ENCODE results near the gene ZDHHC23.

Gene ZDHHC23

DNA sequence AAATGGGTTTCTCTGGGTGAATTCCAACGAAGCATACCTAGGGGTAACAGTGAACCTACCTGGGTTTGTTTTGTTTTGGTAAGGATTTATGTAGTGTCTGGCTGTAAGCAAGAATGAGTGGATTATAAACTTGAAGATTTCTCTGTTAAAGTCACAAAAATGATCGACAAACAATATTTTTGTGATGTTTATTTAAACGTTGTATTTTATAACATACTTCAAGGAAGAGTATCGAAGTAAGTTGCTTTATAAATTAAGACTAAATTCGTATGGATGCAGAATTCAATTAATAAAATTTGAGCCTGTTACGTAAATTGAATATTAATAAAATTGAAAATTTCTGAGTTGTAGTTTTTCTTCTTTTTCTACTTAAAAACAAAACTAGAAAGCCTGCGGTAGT, 982 bp upstream of the ZDHHC23 start:
- no peak for TF ChIP-seq TAF1 (IDR thresholded peaks at IDR 0.05; ENCODE audit: borderline replicate concordance, insufficient read depth, low read length)
- TF ChIP-seq, protein P1, sequence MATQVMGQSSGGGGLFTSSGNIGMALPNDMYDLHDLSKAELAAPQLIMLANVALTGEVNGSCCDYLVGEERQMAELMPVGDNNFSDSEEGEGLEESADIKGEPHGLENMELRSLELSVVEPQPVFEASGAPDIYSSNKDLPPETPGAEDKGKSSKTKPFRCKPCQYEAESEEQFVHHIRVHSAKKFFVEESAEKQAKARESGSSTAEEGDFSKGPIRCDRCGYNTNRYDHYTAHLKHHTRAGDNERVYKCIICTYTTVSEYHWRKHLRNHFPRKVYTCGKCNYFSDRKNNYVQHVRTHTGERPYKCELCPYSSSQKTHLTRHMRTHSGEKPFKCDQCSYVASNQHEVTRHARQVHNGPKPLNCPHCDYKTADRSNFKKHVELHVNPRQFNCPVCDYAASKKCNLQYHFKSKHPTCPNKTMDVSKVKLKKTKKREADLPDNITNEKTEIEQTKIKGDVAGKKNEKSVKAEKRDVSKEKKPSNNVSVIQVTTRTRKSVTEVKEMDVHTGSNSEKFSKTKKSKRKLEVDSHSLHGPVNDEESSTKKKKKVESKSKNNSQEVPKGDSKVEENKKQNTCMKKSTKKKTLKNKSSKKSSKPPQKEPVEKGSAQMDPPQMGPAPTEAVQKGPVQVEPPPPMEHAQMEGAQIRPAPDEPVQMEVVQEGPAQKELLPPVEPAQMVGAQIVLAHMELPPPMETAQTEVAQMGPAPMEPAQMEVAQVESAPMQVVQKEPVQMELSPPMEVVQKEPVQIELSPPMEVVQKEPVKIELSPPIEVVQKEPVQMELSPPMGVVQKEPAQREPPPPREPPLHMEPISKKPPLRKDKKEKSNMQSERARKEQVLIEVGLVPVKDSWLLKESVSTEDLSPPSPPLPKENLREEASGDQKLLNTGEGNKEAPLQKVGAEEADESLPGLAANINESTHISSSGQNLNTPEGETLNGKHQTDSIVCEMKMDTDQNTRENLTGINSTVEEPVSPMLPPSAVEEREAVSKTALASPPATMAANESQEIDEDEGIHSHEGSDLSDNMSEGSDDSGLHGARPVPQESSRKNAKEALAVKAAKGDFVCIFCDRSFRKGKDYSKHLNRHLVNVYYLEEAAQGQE (IDR thresholded peaks at IDR 0.05; ENCODE audit: insufficient read depth in 1 of 2, low read depth in 2 of 2, low read length in 2 of 2): no peak
- TF ChIP-seq FOXP2 (optimal IDR thresholded peaks at IDR 0.05; ENCODE audit: borderline replicate concordance, extremely low read depth, extremely low read length, insufficient read depth): no peak
- no peak for TF ChIP-seq SIN3A (IDR thresholded peaks at IDR 0.05; ENCODE audit: borderline replicate concordance, insufficient read depth, low read length)

DNA sequence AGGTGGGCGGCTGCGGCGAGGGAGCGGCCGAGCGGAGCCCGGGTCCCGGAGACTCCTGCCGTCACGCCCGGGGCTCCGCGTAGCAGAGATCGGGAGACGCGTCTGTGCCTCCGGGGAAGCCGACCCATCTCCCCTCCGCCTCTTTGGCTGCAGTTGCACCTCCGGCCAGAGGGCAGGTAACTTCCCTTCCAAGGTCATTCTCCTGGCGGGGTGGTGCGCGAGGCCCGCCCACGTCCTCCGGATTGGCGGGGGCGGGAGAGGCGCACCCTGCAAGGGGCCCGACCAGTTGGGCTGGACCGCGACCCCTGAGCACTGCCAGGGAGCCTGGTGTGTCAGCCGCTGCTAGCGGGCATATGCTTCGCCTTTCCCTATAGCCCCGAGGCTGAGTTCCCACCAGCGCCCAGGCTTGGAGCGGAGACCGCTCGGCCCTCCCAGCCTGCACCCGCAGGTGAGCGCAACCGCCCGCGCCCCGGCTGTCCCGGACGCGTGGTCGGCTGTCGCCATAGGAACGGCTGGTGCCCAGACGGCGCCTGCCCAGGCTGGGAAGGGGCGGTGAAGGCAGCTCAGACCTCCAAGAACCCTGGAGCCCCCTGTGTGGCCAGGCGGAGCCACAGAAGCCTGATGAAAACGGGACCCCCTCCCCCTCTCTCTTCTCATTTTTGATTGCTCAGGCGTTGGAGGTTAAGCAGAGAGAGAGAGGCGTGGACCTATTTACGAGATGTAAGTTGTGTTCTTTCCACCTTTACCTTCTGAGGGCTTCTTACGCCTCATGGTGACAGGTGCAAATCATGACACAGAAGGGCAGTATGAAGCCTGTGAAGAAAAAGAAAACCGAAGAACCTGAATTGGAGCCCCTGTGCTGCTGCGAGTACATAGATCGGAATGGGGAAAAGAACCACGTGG, 453 bp downstream of the ZDHHC23 start:
- TF ChIP-seq SIN3A (IDR thresholded peaks at IDR 0.05; ENCODE audit: borderline replicate concordance, insufficient read depth, low read length) (no peak), TAF1 (IDR thresholded peaks at IDR 0.05; ENCODE audit: borderline replicate concordance, insufficient read depth, low read length) (no peak), POLR2AphosphoS5 (IDR thresholded peaks at IDR 0.05; ENCODE audit: low read depth, low read length) (no peak), FOXP2 (optimal IDR thresholded peaks at IDR 0.05; ENCODE audit: borderline replicate concordance, extremely low read depth, extremely low read length, insufficient read depth) (no peak)
- TF ChIP-seq, protein P1 (IDR thresholded peaks at IDR 0.05; ENCODE audit: insufficient read depth in 1 of 2, low read depth in 2 of 2, low read length in 2 of 2): no peak

DNA sequence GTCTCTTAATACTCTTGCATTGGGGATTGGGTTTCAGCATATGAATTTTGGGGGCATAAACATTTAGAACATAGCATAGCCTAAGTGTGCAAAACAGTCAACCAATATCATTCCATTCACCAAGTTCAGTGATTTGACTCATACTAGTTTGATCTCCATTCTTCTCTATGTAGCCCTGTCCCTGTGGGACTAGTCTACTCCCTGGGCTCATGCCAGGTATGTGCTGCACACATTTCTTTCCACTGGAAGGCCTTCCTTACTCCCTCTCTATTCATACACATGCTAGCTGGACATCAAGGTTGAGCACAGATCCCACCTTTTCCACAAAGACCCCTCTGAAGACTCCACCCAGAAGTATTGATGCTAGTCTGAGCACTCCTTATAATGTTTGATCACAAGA, 5.1 kb downstream of the ZDHHC23 start:
- TF ChIP-seq TAF1 (IDR thresholded peaks at IDR 0.05; ENCODE audit: borderline replicate concordance, insufficient read depth, low read length) (no peak), FOXP2 (optimal IDR thresholded peaks at IDR 0.05; ENCODE audit: borderline replicate concordance, extremely low read depth, extremely low read length, insufficient read depth) (no peak)

DNA sequence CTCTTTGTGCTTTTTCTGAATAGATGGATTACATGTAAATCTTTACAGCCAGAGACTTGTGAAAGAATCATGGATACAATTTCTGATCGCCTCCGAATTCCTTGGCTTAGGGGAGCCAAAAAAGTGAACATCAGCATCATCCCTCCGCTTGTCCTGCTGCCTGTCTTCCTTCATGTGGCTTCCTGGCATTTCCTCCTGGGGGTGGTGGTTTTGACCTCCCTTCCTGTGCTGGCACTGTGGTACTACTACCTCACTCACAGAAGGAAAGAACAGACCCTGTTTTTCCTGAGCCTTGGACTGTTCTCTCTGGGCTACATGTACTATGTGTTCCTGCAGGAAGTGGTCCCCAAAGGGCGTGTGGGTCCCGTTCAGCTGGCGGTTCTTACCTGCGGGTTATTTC, 5.9 kb downstream of the ZDHHC23 start:
- TF ChIP-seq POLR2AphosphoS5 (IDR thresholded peaks at IDR 0.05; ENCODE audit: low read depth, low read length): no peak
- TF ChIP-seq, protein P1 (IDR thresholded peaks at IDR 0.05; ENCODE audit: insufficient read depth in 1 of 2, low read depth in 2 of 2, low read length in 2 of 2): no peak
- no peak for TF ChIP-seq SIN3A (IDR thresholded peaks at IDR 0.05; ENCODE audit: borderline replicate concordance, insufficient read depth, low read length)
- TF ChIP-seq TAF1 (IDR thresholded peaks at IDR 0.05; ENCODE audit: borderline replicate concordance, insufficient read depth, low read length): no peak
- no peak for TF ChIP-seq FOXP2 (optimal IDR thresholded peaks at IDR 0.05; ENCODE audit: borderline replicate concordance, extremely low read depth, extremely low read length, insufficient read depth)

DNA sequence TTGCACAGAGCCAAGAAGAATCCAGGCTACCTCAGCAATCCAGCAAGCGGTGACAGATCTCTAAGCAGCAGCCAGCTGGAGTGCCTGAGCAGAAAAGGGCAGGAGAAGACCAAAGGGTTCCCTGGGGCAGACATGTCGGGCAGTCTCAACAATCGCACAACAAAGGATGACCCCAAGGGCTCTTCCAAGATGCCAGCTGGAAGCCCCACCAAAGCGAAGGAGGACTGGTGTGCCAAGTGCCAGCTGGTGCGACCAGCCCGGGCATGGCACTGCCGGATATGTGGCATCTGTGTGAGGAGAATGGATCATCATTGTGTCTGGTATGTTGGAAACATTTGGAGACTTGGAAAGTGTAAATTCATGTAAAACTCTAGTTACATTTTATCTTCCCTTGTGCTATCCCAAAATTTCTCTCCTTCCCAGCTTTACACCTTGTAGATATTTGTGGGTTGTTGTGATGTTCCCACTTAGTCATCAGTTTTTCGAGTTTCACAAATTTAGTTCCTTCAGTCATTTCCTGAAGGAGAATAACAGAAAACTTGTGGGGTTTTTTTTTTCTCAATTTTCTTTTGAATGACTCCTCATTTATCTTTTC, 6.4 kb downstream of the ZDHHC23 start:
- no peak for TF ChIP-seq POLR2AphosphoS5 (IDR thresholded peaks at IDR 0.05; ENCODE audit: low read depth, low read length)
- TF ChIP-seq, protein P1 (IDR thresholded peaks at IDR 0.05; ENCODE audit: insufficient read depth in 1 of 2, low read depth in 2 of 2, low read length in 2 of 2): no peak
- no peak for TF ChIP-seq SIN3A (IDR thresholded peaks at IDR 0.05; ENCODE audit: borderline replicate concordance, insufficient read depth, low read length)
- TF ChIP-seq FOXP2 (optimal IDR thresholded peaks at IDR 0.05; ENCODE audit: borderline replicate concordance, extremely low read depth, extremely low read length, insufficient read depth): no peak
- TF ChIP-seq TAF1 (IDR thresholded peaks at IDR 0.05; ENCODE audit: borderline replicate concordance, insufficient read depth, low read length): no peak

All from PFSK-1 (cell line).